ENCODE data around the gene WWOX. TPM values are rescaled to one million over a fixed set of nuclear protein-coding genes. Genes with fewer than 3 reads are reported as not detected.
"Not testable (repeated sequence)": the region's sequence is repeated elsewhere in the genome, so short reads cannot be mapped to it uniquely, and the experiment has no call there.

WWOX gene
- total and polyA plus RNA-seq, 2 donors: 15.3 to 28.4 TPM

DNA sequence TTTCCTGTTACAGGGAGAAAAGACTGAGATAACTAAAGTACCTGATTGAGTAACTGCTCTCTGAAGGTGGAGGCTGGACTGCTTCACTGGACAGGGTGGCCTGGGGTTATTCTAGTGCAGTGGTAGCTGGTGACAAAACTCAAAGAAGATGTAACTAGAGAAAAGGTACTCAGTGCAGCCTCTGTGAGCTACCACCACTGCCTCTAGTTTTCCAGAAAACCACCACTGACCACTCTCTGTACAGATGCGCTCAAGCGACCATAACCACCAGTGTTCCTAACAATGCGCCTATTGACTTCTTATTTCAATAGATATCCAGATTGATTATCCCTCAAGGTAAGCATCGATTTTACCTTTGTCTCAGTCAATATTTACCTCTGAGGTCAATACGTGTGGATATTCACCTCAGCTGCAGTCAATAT, 492.2 kb downstream of the WWOX start:
- Histone ChIP-seq H3K4me3 (ENCODE audit: low read depth, low read length) (no peak overlapping the region), H3K36me3 (ENCODE audit: insufficient read depth) (no peaks in the 10 kb centered on the region), H3K4me1 (ENCODE audit: insufficient read depth) (no peaks in the 10 kb centered on the region), H3K27ac (ENCODE audit: low read depth) (no peak overlapping the region)
- WGBS: 97% methylated on average over 5 of the region's 5 CpGs
- no peak for DNase-seq (ENCODE audit: extremely low spot score)

DNA sequence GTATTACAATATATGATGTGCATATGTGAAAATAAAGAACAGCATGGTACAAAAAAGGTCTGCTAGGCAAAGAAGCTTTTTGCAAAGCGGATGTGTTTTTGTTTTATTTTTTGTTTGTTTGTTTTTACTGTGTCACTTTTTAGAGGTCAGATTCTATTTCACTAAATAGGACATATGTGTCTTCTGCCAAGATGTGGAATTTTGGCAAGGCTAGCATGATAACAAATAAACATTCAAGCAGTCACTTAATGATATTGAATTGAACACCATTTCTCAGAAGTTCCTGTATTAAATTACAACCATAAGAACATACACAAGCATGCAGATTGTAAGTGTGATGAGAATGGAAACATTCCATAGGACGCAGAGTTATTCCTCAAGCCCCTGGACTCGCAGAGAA, 492.7 kb downstream of the WWOX start:
- H3K36me3 ChIP-seq (ENCODE audit: insufficient read depth): no peaks in the 10 kb centered on the region
- H3K4me3 ChIP-seq (ENCODE audit: low read depth, low read length): no peak overlapping the region
- no peak overlapping the region for H3K27ac ChIP-seq (ENCODE audit: low read depth)
- 92% methylated on average over 3 of the region's 3 CpGs for WGBS
- DNase-seq (ENCODE audit: extremely low spot score): no peak
- H3K4me1 ChIP-seq (ENCODE audit: insufficient read depth): no peaks in the 10 kb centered on the region

DNA sequence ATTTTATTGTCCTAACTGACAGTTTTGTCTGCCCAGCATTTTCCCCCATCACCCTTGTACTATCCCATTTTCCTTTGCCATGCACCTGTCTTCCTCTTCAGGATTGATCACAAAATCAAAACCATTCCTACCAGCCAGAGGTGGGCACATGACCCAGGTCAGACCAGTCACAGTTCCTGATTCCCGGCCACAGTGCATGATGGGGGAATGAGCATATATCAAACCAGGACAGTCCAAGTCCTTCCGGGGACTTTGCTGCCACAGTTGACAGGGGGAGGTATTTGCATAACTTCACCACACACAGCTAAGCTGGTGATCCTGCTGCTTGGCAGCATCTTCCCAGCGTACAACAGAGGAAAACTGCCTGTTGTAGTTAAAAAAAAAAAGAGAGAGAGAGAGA, 493.9 kb downstream of the WWOX start:
- Histone ChIP-seq H3K4me1 (ENCODE audit: insufficient read depth) (no peaks in the 10 kb centered on the region), H3K36me3 (ENCODE audit: insufficient read depth) (no peaks in the 10 kb centered on the region), H3K27ac (ENCODE audit: low read depth) (no peak overlapping the region), H3K4me3 (ENCODE audit: low read depth, low read length) (no peak overlapping the region)
- WGBS: 79% methylated on average over 3 of the region's 3 CpGs
- no peak for DNase-seq (ENCODE audit: extremely low spot score)

DNA sequence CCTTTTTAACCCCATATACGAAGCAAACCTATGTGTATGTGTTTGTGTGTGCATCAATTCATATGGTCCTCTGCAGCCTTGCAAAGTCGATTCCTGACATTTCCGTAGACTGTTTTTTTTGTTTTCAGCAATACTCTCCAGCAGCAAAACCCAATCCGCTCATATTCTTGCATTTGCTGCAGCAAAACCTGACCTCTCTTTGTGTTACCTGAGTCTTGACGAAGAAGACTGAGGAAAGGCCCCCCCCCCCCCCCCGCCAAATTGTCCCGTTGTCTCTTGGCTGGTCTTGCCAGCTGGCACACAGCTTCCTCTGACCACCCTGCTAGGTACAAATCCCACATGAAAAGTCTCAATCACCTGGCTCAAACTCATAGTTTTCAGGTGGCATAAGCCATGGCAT, 494.7 kb downstream of the WWOX start:
- no peak for DNase-seq (ENCODE audit: extremely low spot score)
- 86% methylated on average over 7 of the region's 7 CpGs for WGBS
- Histone ChIP-seq H3K4me1 (ENCODE audit: insufficient read depth) (no peaks in the 10 kb centered on the region), H3K4me3 (ENCODE audit: low read depth, low read length) (no peak overlapping the region), H3K36me3 (ENCODE audit: insufficient read depth) (no peaks in the 10 kb centered on the region), H3K27ac (ENCODE audit: low read depth) (no peak overlapping the region)

DNA sequence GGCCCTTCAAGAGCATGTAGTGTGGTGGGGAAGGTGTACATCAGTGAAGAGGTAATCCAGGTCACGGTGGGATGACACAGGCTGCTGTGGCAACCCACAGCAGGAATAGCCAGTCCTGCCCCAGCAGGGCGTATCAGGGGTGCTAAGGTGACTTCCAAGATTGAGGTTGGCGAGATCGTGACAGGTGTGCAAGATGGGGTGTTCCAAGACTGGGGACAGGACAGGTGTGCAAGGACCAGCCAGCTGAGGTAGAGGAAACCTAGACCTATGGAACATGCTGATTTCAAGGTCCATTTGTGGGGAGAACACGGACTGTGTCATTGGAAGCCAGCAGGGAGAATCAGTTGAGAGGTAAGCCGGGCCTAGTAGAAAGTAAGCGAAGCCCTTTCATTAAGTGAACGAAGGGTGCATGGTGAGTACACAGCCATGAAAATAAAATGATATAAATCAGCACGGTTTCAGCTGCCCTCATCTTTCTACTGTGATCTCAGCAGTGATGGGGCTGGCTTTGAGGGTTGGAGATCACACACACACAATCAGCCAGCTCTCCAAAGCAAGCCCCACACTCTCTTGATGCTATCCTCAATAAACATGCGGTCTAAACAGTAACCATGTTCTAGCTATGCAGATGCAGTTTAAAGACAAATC, 497.0 kb downstream of the WWOX start:
- H3K27ac ChIP-seq (ENCODE audit: low read depth): no peak overlapping the region
- WGBS: 94% methylated on average over 10 of the region's 10 CpGs
- no peaks in the 10 kb centered on the region for H3K4me1 ChIP-seq (ENCODE audit: insufficient read depth)
- DNase-seq (ENCODE audit: extremely low spot score): no peak
- H3K4me3 ChIP-seq (ENCODE audit: low read depth, low read length): no peak overlapping the region
- H3K36me3 ChIP-seq (ENCODE audit: insufficient read depth): no peaks in the 10 kb centered on the region

DNA sequence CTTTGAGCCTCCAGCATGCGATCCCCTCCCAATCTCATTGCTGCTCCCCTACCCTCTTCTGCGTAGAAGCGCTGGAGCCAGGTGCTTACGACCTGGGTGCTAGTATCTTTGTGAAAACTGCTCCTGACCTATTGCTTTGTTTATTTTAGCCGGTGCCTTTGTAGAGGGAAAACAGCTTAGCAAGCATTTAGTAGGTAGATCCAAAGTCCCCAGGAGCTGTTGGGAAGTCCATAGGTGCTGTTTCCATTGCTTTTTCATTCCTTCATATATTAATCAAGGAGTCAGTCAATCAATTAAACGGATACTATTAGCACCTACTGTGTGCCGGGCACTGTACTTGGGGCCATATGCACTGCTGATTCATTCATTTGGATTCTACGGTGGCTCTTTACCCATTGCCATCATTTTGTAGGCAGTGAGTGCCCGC, 497.6 kb downstream of the WWOX start:
- Histone ChIP-seq H3K36me3 (ENCODE audit: insufficient read depth) (no peaks in the 10 kb centered on the region), H3K4me3 (ENCODE audit: low read depth, low read length) (no peak overlapping the region), H3K4me1 (ENCODE audit: insufficient read depth) (no peaks in the 10 kb centered on the region), H3K27ac (ENCODE audit: low read depth) (no peak overlapping the region)
- 94% methylated on average over 9 of the region's 9 CpGs for whole genome bisulfite sequencing
- no peak for DNase-seq (ENCODE audit: extremely low spot score)

DNA sequence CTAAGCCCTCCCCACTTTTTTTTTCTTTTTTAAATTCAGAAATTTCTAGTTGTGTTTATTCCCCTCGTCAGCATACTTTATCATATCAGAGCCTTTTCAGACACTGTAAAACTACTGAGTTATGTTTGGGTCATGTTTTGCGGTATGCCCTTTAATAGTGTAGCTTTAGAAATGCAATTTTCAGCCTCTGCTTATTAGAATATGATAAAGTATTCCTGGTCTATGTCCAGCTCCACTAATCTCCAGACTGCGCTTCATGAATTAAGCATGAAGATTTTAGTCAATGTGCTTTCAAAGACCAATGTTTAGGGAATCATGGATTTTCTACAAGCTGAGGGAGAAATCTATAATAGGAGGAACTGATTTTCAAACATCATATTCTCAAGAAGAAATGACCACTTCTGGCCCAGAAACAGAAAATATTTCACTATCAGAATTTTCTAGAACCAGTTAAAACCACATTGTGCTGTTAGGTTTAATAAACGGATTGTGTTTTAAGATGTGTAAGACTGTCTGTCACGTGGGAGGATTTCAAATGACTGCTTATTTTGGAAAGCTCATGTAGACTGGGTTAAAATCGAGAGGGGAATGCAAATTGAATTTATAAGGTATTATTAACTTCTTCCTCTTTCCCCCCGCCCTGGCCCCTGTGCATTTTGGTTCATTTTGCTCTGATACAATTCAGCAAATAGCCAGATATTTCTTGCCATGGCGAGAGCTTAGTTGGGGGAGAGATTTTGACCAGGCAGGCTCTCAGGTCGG, 498.5 kb downstream of the WWOX start:
- no peak for DNase-seq (ENCODE audit: extremely low spot score)
- Histone ChIP-seq H3K4me3 (ENCODE audit: low read depth, low read length) (no peak overlapping the region), H3K4me1 (ENCODE audit: insufficient read depth) (no peaks in the 10 kb centered on the region), H3K36me3 (ENCODE audit: insufficient read depth) (no peaks in the 10 kb centered on the region), H3K27ac (ENCODE audit: low read depth) (no peak overlapping the region)
- WGBS: 91% methylated on average over 9 of the region's 9 CpGs

DNA sequence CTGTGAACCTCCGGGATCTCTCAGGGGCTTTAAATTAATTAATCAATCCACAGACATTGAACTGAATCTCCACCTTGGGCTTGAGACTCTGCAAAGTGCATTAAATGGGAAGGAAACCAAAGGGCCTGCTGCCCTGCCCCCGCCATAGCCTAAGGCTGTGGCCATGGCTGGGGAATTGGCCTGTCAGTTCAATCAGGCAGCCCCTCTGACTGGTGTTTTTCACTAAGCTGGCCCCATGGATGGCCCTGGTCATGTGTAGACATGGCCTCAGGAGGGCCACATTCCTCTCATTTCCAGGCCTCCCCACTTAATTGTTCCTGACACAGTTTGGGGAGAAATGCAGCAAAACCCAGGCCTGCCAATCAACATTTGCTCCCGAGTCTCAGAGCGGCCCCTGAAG, 499.8 kb downstream of the WWOX start:
- DNase-seq (ENCODE audit: extremely low spot score): no peak
- 97% methylated on average over 4 of the region's 4 CpGs for WGBS
- H3K36me3 ChIP-seq (ENCODE audit: insufficient read depth): no peaks in the 10 kb centered on the region
- H3K4me3 ChIP-seq (ENCODE audit: low read depth, low read length): no peak overlapping the region
- H3K27ac ChIP-seq (ENCODE audit: low read depth): no peak overlapping the region
- no peaks in the 10 kb centered on the region for H3K4me1 ChIP-seq (ENCODE audit: insufficient read depth)

DNA sequence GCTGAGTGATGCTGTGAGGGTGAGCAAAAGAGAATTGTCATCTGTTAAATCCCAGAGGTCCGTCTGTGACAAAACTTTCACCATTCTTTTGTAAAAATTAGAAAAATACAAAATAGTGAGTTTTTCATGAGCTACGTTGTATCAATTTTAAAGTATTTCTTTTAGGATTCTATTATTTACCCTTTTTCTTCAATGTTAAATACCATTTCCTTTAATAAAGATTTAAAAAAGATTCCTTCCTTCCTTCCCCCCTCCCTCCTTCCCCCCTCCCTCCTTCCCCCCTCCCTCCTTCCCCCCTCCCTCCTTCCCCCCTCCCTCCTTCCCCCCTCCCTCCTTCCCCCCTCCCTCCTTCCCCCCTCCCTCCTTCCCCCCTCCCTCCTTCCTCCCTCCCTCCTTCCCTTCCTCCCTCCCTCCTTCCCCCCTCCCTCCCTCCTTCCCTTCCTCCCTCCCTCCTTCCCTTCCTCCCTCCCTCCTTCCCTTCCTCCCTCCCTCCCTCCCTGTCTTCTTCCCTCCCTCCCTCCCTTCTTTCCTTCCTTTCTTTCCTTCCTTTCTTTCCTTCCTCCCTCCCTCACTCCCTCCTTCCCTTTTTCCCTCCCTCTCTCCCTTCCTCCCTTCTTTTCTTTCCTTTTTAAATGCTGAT, 505.1 kb downstream of the WWOX start:
- H3K36me3 ChIP-seq (ENCODE audit: insufficient read depth); DNase-seq (ENCODE audit: extremely low spot score); H3K4me3 ChIP-seq (ENCODE audit: low read depth, low read length); H3K27ac ChIP-seq (ENCODE audit: low read depth); H3K4me1 ChIP-seq (ENCODE audit: insufficient read depth): not testable (repeated sequence)
- 95% methylated on average over 2 of the region's 2 CpGs for WGBS

DNA sequence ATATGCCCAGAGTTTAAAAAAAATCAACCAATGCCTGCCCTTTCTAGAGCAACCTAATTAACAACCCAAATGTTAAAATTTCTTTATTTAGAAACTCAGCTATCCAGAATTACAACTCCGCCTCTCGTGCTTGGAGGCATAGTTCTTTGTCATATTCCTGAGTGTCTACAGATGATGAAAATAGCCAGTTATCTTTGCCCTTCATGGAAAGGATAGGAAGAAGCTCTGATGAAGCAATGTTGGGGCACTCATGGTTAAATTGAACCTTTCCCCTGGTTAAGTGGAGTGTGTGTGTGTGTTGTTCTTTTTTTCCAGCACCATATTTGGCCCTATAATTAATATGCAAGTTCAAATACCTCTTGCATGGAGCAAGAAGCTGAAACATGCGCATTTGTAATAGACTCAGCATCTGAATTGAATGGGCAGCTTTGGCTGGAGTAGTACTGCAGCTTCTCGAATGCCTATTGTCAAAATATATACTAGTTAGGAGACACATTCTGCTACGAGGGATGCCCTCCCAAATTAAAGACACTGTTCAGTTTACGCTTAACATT, 506.2 kb downstream of the WWOX start:
- DNase-seq (ENCODE audit: extremely low spot score): no peak
- H3K27ac ChIP-seq (ENCODE audit: low read depth): no peak overlapping the region
- H3K4me1 ChIP-seq (ENCODE audit: insufficient read depth): no peaks in the 10 kb centered on the region
- no peak overlapping the region for H3K4me3 ChIP-seq (ENCODE audit: low read depth, low read length)
- no peaks in the 10 kb centered on the region for H3K36me3 ChIP-seq (ENCODE audit: insufficient read depth)
- 72% methylated on average over 6 of the region's 6 CpGs for WGBS

DNA sequence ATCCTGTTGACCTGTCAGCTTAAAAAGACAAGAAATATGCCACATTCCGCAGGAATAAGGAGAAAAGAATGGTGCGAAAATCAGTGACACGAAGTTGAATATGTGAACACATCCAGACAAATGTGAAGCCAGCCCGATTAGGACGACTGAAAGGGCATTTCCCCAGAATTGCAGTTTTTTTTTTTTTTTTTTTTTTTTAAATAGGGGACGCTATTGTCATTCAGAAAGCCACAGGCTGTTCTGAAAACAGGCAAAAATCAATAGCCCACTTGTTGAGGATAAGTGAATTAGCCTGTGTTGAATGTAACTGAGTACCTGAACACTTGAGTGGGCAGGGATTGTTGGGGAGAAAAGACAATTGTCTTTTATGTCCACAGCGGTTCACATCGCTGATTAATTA, 507.1 kb downstream of the WWOX start:
- Histone ChIP-seq H3K27ac (ENCODE audit: low read depth) (no peak overlapping the region), H3K36me3 (ENCODE audit: insufficient read depth) (no peaks in the 10 kb centered on the region), H3K4me3 (ENCODE audit: low read depth, low read length) (no peak overlapping the region), H3K4me1 (ENCODE audit: insufficient read depth) (no peaks in the 10 kb centered on the region)
- 92% methylated on average over 8 of the region's 8 CpGs for WGBS
- no peak for DNase-seq (ENCODE audit: extremely low spot score)

DNA sequence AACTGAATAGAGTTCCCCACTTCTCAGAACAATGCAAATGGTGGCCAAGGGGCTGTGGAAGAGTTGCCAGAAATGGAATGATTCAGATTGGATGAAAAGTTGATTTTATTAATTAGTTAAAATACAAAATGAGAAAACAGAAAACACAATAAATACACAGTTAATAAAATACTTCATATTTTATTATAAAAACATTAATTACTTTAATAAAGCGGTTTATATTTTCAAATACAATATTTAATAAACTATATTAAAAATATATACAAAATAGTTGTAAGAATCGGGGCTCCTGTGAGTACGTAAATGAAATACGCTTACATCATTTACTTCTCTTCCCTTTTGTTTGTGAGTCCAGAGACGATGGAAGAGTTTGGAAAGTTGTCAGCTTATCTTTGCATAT, 507.6 kb downstream of the WWOX start:
- 82% methylated on average over 5 of the region's 5 CpGs for WGBS
- no peak for DNase-seq (ENCODE audit: extremely low spot score)
- no peak overlapping the region for H3K27ac ChIP-seq (ENCODE audit: low read depth)

DNA sequence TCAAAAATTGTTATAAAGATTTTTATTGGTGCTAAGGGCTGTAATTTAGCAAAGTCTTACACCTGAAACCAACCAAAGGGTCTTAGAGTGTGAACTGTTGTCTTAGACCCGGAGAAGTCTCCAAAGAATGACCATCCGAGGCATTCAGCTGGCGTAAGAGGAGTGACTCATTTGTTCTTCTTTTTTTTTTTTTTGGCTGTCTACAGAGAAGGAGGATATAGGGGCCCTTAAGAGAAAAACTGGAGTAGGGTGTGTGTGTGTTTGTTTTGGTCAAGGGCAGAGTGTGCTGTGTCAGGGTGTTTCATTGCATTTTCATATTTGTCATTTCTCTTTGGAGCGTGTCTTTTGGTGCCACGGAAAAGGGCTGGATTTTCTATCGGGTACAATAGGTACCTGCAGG, 508.0 kb downstream of the WWOX start:
- Histone ChIP-seq H3K36me3 (ENCODE audit: insufficient read depth) (no peaks in the 10 kb centered on the region), H3K4me3 (ENCODE audit: low read depth, low read length) (no peak overlapping the region), H3K4me1 (ENCODE audit: insufficient read depth) (no peaks in the 10 kb centered on the region), H3K27ac (ENCODE audit: low read depth) (no peak overlapping the region)
- DNase-seq (ENCODE audit: extremely low spot score): no peak
- WGBS: 49% methylated on average over 6 of the region's 6 CpGs

More for the DNA sequence above, 507.6 kb downstream of the WWOX start:
- Histone ChIP-seq H3K4me1 (ENCODE audit: insufficient read depth) (no peaks in the 10 kb centered on the region), H3K4me3 (ENCODE audit: low read depth, low read length) (no peak overlapping the region), H3K36me3 (ENCODE audit: insufficient read depth) (no peaks in the 10 kb centered on the region)

DNA sequence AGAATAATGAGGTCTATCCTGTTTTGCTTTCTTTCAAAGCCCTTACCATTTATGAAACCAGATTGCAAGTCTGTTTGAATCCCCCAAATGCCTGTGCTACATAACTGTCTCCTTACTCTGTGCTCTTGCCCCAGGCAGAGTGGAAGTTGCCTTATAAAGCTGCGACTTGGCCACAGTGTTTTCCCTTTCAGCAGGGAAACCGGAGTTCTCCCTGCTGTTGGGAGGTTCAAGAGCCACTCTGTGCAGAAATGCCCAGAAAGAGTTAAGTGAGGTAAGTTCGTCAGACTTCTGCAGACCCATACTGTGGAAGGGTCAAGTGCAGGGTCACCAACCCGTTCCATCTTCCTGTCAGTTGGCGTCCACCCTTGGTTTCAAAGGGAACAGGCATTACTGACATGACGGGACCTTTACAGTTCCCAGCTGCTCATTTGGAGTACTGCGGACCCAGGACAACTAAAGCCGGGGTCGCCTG, 508.9 kb downstream of the WWOX start:
- DNase-seq (ENCODE audit: extremely low spot score): no peak
- no peaks in the 10 kb centered on the region for H3K36me3 ChIP-seq (ENCODE audit: insufficient read depth)
- no peak overlapping the region for H3K4me3 ChIP-seq (ENCODE audit: low read depth, low read length)
- H3K27ac ChIP-seq (ENCODE audit: low read depth): no peak overlapping the region
- H3K4me1 ChIP-seq (ENCODE audit: insufficient read depth): no peaks in the 10 kb centered on the region
- WGBS: 29% methylated on average over 9 of the region's 9 CpGs

All from urinary bladder (tissue), 4 donors.